H9 (cell line): ENCODE results near the gene FBXO5. TPM values are rescaled to one million over a fixed set of nuclear protein-coding genes. Genes with fewer than 3 reads are reported as not detected.

Experiments
- DNase-seq: peaks from one replicate; pipeline ENCODE4 v3.0.0-alpha.2; 2017
- H2AFZ ChIP-seq: one replicate; pipeline ENCODE4 v1.6.1; 2013; ENCODE audit warnings: mild to moderate bottlenecking, low read length, control low read depth, moderate library complexity
- H2AK5ac ChIP-seq: 2 replicates; pipeline ENCODE4 v1.6.1; 2013; ENCODE audit warnings: low read length, control low read depth, mixed read lengths; ENCODE audit not compliant: insufficient read length
- H2BK120ac ChIP-seq: one replicate; pipeline ENCODE4 v1.6.1; 2013; ENCODE audit warnings: low read depth, mild to moderate bottlenecking, low read length, control low read depth, inconsistent platforms; ENCODE audit not compliant: poor library complexity, severe bottlenecking
- H2BK12ac ChIP-seq: 2 replicates; pipeline ENCODE4 v1.6.1; 2013; ENCODE audit warnings: low read length, control low read depth, mixed read lengths, low read depth; ENCODE audit not compliant: insufficient read length
- H2BK15ac ChIP-seq: 2 replicates; pipeline ENCODE4 v1.6.1; 2013; ENCODE audit warnings: low read depth, low read length, control low read depth
- H2BK20ac ChIP-seq: one replicate; pipeline ENCODE4 v1.6.1; 2013; ENCODE audit warnings: low read depth, mild to moderate bottlenecking, low read length, control low read depth, inconsistent platforms; ENCODE audit not compliant: poor library complexity, severe bottlenecking
- H2BK5ac ChIP-seq: 2 replicates; pipeline ENCODE4 v1.6.1; 2013; ENCODE audit warnings: low read length, control low read depth, mixed read lengths; ENCODE audit not compliant: insufficient read length
- H3K14ac ChIP-seq: 2 replicates; pipeline ENCODE4 v1.6.1; 2013; ENCODE audit warnings: low read length, control low read depth; ENCODE audit not compliant: insufficient read depth
- H3K18ac ChIP-seq: 2 replicates; pipeline ENCODE4 v1.6.1; 2013; ENCODE audit warnings: low read depth, mild to moderate bottlenecking, mixed read lengths, low read length, control low read depth; ENCODE audit not compliant: insufficient read length
- H3K23ac ChIP-seq: 2 replicates; pipeline ENCODE4 v1.6.1; 2013; ENCODE audit warnings: low read length, control low read depth, mixed read lengths, low read depth; ENCODE audit not compliant: insufficient read length
- H3K23me2 ChIP-seq: 2 replicates; pipeline ENCODE4 v1.6.1; 2013; ENCODE audit warnings: low read depth, mild to moderate bottlenecking, mixed read lengths, low read length, control low read depth; ENCODE audit not compliant: insufficient read length, poor library complexity, severe bottlenecking
- H3K27ac ChIP-seq: 2 replicates; pipeline ENCODE4 v1.5.1; 2013; ENCODE audit warnings: low read length, control low read depth, mixed read lengths, low read depth; ENCODE audit not compliant: insufficient read length
- H3K27me3 ChIP-seq: 2 replicates; pipeline ENCODE4 v1.6.1; 2013; ENCODE audit warnings: low read length, control low read depth, inconsistent platforms; ENCODE audit not compliant: insufficient read depth
- H3K4ac ChIP-seq: 2 replicates; pipeline ENCODE4 v1.6.1; 2013; ENCODE audit warnings: low read depth, mild to moderate bottlenecking, control low read depth, inconsistent platforms, low read length, moderate library complexity
- H3K4me1 ChIP-seq: 2 replicates; pipeline ENCODE4 v1.6.1; 2013; ENCODE audit warnings: low read length, control low read depth, inconsistent platforms; ENCODE audit not compliant: insufficient read depth
- H3K4me2 ChIP-seq: 2 replicates; pipeline ENCODE4 v1.6.1; 2013; ENCODE audit warnings: low read length, control low read depth, mixed read lengths; ENCODE audit not compliant: insufficient read length, insufficient read depth
- H3K56ac ChIP-seq: 2 replicates; pipeline ENCODE4 v1.6.1; 2013; ENCODE audit warnings: low read depth, mild to moderate bottlenecking, mixed read lengths, low read length, control low read depth; ENCODE audit not compliant: insufficient read length
- H3K79me1 ChIP-seq: 2 replicates; pipeline ENCODE4 v1.6.1; 2013; ENCODE audit warnings: low read depth, mild to moderate bottlenecking, moderate library complexity, low read length, control low read depth, inconsistent platforms; ENCODE audit not compliant: insufficient read depth, poor library complexity, severe bottlenecking
- H3K79me2 ChIP-seq: 2 replicates; pipeline ENCODE4 v1.6.1; 2013; ENCODE audit warnings: low read length, control low read depth, inconsistent platforms; ENCODE audit not compliant: insufficient read depth
- H3K9ac ChIP-seq: 2 replicates; pipeline ENCODE4 v1.6.1; 2013; ENCODE audit warnings: low read length, control low read depth, mixed read lengths; ENCODE audit not compliant: insufficient read length; ENCODE audit errors: extremely low read depth
- H3K9me3 ChIP-seq: one replicate; pipeline ENCODE4 v1.6.1; 2013; ENCODE audit warnings: low read depth, low read length, inconsistent platforms; ENCODE audit not compliant: control insufficient read depth
- H3T11ph ChIP-seq: one replicate; pipeline ENCODE4 v1.6.1; 2013; ENCODE audit warnings: mild to moderate bottlenecking, low read length, control low read depth, inconsistent platforms
- H4K20me1 ChIP-seq: one replicate; pipeline ENCODE4 v1.6.1; 2013; ENCODE audit not compliant: control insufficient read depth, insufficient read length, insufficient read depth
- H4K5ac ChIP-seq: 2 replicates; pipeline ENCODE4 v1.6.1; 2013; ENCODE audit warnings: low read depth, mild to moderate bottlenecking, mixed read lengths, low read length, control low read depth; ENCODE audit not compliant: insufficient read length
- H4K8ac ChIP-seq: replicated peaks from 2 replicates; pipeline ENCODE4 v1.6.1; 2013; ENCODE audit warnings: low read length, control low read depth, mixed read lengths, low read depth; ENCODE audit not compliant: insufficient read length
- H4K91ac ChIP-seq: 2 replicates; pipeline ENCODE4 v1.6.1; 2013; ENCODE audit warnings: low read depth, mild to moderate bottlenecking, moderate library complexity, mixed read lengths, low read length, control low read depth; ENCODE audit not compliant: insufficient read length
- H3K27ac Mint-ChIP-seq, 3 experiments: 2 replicates in 2 of 3; 3 replicates in 1 of 3; pipeline ENCODE4 v1.8.0; 2020 to 2021; ENCODE audit warnings: mixed read lengths in 3 of 3, mild to moderate bottlenecking in 1 of 3, moderate library complexity in 1 of 3
- H3K27me3 Mint-ChIP-seq: 2 replicates; pipeline ENCODE4 v1.8.0; 2021; ENCODE audit warnings: low read depth, mild to moderate bottlenecking, moderate library complexity, mixed read lengths
- H3K36me3 Mint-ChIP-seq, 3 experiments: 2 replicates in 2 of 3; 3 replicates in 1 of 3; pipeline ENCODE4 v1.8.0; 2020 to 2021; ENCODE audit warnings: low read depth in 3 of 3, mixed read lengths in 3 of 3; ENCODE audit not compliant: insufficient read depth in 1 of 3
- H3K4me1 Mint-ChIP-seq, 2 experiments: 2 replicates each; pipeline ENCODE4 v1.8.0; 2020; ENCODE audit warnings: mixed read lengths in 2 of 2
- H3K4me3 Mint-ChIP-seq, 2 experiments: 2 replicates in 1 of 2; 3 replicates in 1 of 2; pipeline ENCODE4 v1.8.0; 2020 to 2021; ENCODE audit warnings: mild to moderate bottlenecking in 2 of 2, mixed read lengths in 2 of 2, moderate library complexity in 1 of 2
- H3K9me3 Mint-ChIP-seq, 2 experiments: 2 replicates in 1 of 2; 3 replicates in 1 of 2; pipeline ENCODE4 v1.8.0; 2020; ENCODE audit warnings: mild to moderate bottlenecking in 2 of 2, mixed read lengths in 2 of 2, moderate library complexity in 1 of 2
- CTCF ChIP-seq: fragments of 200-600 bp; sonication (generic); conservative IDR thresholded peaks from 3 replicates; pipeline ENCODE4 v1.8.0; 2021; ENCODE audit warnings: antibody characterized with exemption, mild to moderate bottlenecking
- WGBS: extraction: QIAGEN DNeasy Blood & Tissue Kit; methylation state at CpG from one replicate; pipeline ENCODE4 v1.1.7; 2013; ENCODE audit warnings: missing lambda C conversion rate, low lambda C conversion rate, mixed read lengths; ENCODE audit not compliant: insufficient read length; ENCODE audit errors: extremely low coverage; 5-methylcytosine and 5-hydroxymethylcytosine counted together
- total RNA-seq: library from RNA; stranded (reverse); gene quantifications from 2 replicates; pipeline ENCODE4 v1.2.1, GENCODE V29; 2021

FBXO5 gene
- total RNA-seq, 1 experiment from 2014 or later = 47.6 TPM

- WGBS = no CpG with 5 or more reads among the region's 3 CpGs
- no peaks in the 10 kb centered on the region for H3K36me3 Mint-ChIP-seq
- no peaks in the 10 kb centered on the region for H4K20me1 ChIP-seq
- H2AK5ac ChIP-seq = no peak overlapping the region
- no peaks in the 10 kb centered on the region for H3K9me3 Mint-ChIP-seq
- no peaks in the 10 kb centered on the region for H3K27me3 ChIP-seq
- H3K4me2 ChIP-seq = no peak overlapping the region
- no peak overlapping the region for H3T11ph ChIP-seq
- H4K91ac ChIP-seq = no peak overlapping the region
- no peak overlapping the region for H2AFZ ChIP-seq
- no peak for TF ChIP-seq CTCF
- no peak overlapping the region for H2BK5ac ChIP-seq
- H3K23me2 ChIP-seq = no peaks in the 10 kb centered on the region
- no peak overlapping the region for H3K56ac ChIP-seq
- no peak for DNase-seq
- no peak overlapping the region for H2BK20ac ChIP-seq
- H3K79me2 ChIP-seq = no peaks in the 10 kb centered on the region
- no peaks in the 10 kb centered on the region for H3K27me3 Mint-ChIP-seq
- H3K4ac ChIP-seq = no peak overlapping the region
- H3K4me3 Mint-ChIP-seq = no peak overlapping the region
- H3K18ac ChIP-seq = no peak overlapping the region
- H4K5ac ChIP-seq = no peak overlapping the region
- no peak overlapping the region for H3K27ac Mint-ChIP-seq
- H3K9ac ChIP-seq = no peak overlapping the region
- no peak overlapping the region for H2BK120ac ChIP-seq
- H3K9me3 ChIP-seq = no peaks in the 10 kb centered on the region
- H3K4me1 Mint-ChIP-seq = no peaks in the 10 kb centered on the region; a peak in 1 of 4 replicates
- no peaks in the 10 kb centered on the region for H3K79me1 ChIP-seq
- H3K14ac ChIP-seq = no peak overlapping the region
- no peak overlapping the region for H2BK15ac ChIP-seq
- H3K4me1 ChIP-seq = no peaks in the 10 kb centered on the region
- no peak overlapping the region for H2BK12ac ChIP-seq
- H4K8ac ChIP-seq = no peak overlapping the region
- H3K27ac ChIP-seq = no peak overlapping the region
- no peak overlapping the region for H3K23ac ChIP-seq
Measured at GRCh38 chr6:153018355-153018754, 35.5 kb upstream of the FBXO5 start.
